ENCODE results near the gene ATP11B.

DNA sequence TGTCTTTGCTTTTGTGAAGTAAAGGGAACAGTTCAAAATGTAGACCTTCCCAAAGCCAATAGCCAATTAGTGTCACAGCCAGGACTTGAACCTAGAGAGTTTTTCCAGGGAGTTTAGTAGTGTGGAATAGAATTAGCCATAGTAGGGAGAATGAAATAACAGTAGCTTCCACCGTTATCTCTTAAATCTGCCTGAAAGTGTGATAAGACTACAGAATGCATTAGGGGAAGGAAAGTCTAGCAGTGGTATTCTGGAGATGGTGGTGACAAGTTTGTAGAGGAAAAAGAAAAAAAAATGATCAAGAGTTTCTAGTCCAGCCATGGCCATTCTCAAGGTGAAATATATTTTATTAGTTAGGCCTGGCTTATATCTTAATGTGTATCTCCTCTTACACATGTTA lies 13.8 kb downstream of the ATP11B start:
- TF ChIP-seq EZH2 (IDR thresholded peaks at IDR 0.05) (no peak), POLR2AphosphoS5 (IDR thresholded peaks at IDR 0.05; ENCODE audit: borderline replicate concordance, low read depth, low read length) (no peak), FOXP2 (optimal IDR thresholded peaks at IDR 0.05; ENCODE audit: control extremely low read depth, extremely low read length, insufficient read depth) (no peak)
